ENCODE data around the gene DCUN1D3. TPM values are rescaled to one million over a fixed set of nuclear protein-coding genes. Genes with fewer than 3 reads are reported as not detected.

The DCUN1D3 gene
- total RNA-seq, 1 experiment from 2014 or later, result 17.0 TPM

DNA sequence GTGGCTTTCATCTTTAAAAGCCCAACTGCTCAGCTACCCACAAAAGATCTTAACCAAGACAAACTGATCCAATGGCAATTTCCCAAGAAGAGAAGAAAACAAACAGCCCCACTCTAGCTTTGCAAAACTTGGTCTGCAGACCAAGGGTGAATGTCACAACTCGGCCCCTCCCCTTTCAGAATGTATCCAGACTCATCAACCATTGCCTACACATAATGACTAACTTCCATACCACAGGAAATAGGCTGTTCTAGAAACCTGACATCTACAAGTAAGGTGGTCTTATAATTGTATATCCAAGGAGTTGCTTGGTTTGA is 16.0 kb downstream of the DCUN1D3 start:
- Mint-ChIP-seq H3K9me3 (ENCODE audit: low read depth, unreplicated experiment) (no peaks in the 10 kb centered on the region), H3K36me3 (ENCODE audit: insufficient read depth, unreplicated experiment) (peaks cover 4% of the 10 kb centered on the region), H3K27ac (ENCODE audit: unreplicated experiment) (peak overlapping the region; percentile 4), H3K4me3 (ENCODE audit: low read depth, unreplicated experiment) (no peak overlapping the region), H3K27me3 (ENCODE audit: unreplicated experiment) (no peaks in the 10 kb centered on the region), H3K4me1 (ENCODE audit: low read depth, unreplicated experiment) (peaks cover 63% of the 10 kb centered on the region)
- BruUV-seq (replicated peaks), result no TSS peak
- CTCF ChIA-PET, result no interaction called here
- DNase-seq, result no peak
- TF ChIP-seq, protein P1, sequence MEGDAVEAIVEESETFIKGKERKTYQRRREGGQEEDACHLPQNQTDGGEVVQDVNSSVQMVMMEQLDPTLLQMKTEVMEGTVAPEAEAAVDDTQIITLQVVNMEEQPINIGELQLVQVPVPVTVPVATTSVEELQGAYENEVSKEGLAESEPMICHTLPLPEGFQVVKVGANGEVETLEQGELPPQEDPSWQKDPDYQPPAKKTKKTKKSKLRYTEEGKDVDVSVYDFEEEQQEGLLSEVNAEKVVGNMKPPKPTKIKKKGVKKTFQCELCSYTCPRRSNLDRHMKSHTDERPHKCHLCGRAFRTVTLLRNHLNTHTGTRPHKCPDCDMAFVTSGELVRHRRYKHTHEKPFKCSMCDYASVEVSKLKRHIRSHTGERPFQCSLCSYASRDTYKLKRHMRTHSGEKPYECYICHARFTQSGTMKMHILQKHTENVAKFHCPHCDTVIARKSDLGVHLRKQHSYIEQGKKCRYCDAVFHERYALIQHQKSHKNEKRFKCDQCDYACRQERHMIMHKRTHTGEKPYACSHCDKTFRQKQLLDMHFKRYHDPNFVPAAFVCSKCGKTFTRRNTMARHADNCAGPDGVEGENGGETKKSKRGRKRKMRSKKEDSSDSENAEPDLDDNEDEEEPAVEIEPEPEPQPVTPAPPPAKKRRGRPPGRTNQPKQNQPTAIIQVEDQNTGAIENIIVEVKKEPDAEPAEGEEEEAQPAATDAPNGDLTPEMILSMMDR (IDR thresholded peaks at IDR 0.05; ENCODE audit: unreplicated experiment), result no peak
- intact Hi-C loops (cut with micrococcal nuclease; ENCODE audit: unreplicated experiment), result no loop called here

DNA sequence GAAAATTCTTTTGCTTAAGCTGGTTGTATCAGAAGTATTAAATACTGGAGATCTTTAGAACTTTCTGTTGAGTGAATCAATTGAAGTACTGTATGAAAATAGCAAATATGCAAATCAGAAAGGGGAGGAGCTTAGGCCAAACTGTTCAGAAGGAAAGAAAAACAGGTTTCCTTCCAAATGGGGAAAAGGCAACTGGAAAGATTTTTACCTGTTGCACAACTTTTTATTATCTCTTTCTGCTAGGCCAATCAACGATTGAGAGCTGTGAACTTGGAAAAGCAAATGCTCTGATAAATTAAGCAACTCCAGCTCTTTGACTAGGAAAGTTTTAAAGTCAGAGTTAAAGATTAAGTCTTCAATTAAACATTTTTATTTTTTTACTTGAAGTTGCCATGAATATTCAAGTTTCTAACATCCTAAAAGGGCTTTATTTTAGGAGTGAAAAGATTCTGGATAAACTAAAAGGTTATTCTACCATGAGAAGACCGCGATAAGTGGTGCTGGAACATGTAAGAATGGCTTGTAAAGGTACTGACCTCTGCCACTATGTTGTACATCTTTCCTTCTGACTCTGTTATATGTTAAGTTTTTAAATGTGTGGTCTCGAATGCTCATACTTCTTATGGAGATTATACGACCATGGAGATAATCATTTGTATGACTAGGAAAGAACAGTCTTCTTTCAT is 16.5 kb downstream of the DCUN1D3 start:
- peaks cover 68% of the 10 kb centered on the region for H3K4me1 Mint-ChIP-seq (ENCODE audit: low read depth, unreplicated experiment)
- TF ChIP-seq, protein P1 (IDR thresholded peaks at IDR 0.05; ENCODE audit: unreplicated experiment), result no peak
- no peak overlapping the region for H3K4me3 Mint-ChIP-seq (ENCODE audit: low read depth, unreplicated experiment)
- DNase-seq, result no peak
- BruUV-seq (replicated peaks), result no TSS peak
- intact Hi-C loops (cut with micrococcal nuclease; ENCODE audit: unreplicated experiment), result no loop called here
- peak overlapping the region; percentile 4 for H3K27ac Mint-ChIP-seq (ENCODE audit: unreplicated experiment)
- peaks cover 4% of the 10 kb centered on the region for H3K36me3 Mint-ChIP-seq (ENCODE audit: insufficient read depth, unreplicated experiment)
- no peaks in the 10 kb centered on the region for H3K9me3 Mint-ChIP-seq (ENCODE audit: low read depth, unreplicated experiment)
- CTCF ChIA-PET, result interaction anchor here (0.7 to 0.9 kb wide), 2 partner anchors 9 to 212 kb away, joined by 3 read pairs; no protein-coding TSS in a partner anchor
- no peaks in the 10 kb centered on the region for H3K27me3 Mint-ChIP-seq (ENCODE audit: unreplicated experiment)

DNA sequence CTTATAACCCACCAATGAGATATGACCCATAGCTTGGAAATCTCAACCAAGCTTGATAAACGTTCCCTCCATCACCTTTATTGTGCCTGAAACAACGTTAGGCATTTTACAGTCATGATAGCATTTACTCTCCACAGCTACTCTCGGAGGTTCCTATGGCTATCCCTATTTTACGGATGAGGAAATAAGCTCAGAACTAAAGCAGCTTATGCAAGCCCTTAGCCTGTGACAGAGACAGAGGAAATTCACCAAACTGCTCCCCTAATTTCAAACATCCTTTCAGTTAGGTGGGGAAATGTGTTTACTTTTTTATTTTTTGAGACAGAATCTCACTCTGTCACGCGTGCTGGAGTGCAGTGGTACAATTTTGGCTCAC is 18.7 kb downstream of the DCUN1D3 start:
- CTCF ChIA-PET, result interaction anchor here (1.7 to 2.0 kb wide), 2 partner anchors 16 to 18 kb away, joined by 7 read pairs; partner anchors contain the start of gene DCUN1D3
- TF ChIP-seq, protein P1 (IDR thresholded peaks at IDR 0.05; ENCODE audit: unreplicated experiment), result no peak
- Mint-ChIP-seq H3K27ac (ENCODE audit: unreplicated experiment) (peak overlapping the region; percentile 59), H3K27me3 (ENCODE audit: unreplicated experiment) (no peaks in the 10 kb centered on the region), H3K9me3 (ENCODE audit: low read depth, unreplicated experiment) (no peaks in the 10 kb centered on the region), H3K4me3 (ENCODE audit: low read depth, unreplicated experiment) (peak overlapping the region; percentile 25), H3K36me3 (ENCODE audit: insufficient read depth, unreplicated experiment) (peaks cover 4% of the 10 kb centered on the region), H3K4me1 (ENCODE audit: low read depth, unreplicated experiment) (peaks cover 62% of the 10 kb centered on the region)
- intact Hi-C loops (cut with micrococcal nuclease; ENCODE audit: unreplicated experiment), result no loop called here
- BruUV-seq (replicated peaks), result no TSS peak
- DNase-seq, result no peak

DNA sequence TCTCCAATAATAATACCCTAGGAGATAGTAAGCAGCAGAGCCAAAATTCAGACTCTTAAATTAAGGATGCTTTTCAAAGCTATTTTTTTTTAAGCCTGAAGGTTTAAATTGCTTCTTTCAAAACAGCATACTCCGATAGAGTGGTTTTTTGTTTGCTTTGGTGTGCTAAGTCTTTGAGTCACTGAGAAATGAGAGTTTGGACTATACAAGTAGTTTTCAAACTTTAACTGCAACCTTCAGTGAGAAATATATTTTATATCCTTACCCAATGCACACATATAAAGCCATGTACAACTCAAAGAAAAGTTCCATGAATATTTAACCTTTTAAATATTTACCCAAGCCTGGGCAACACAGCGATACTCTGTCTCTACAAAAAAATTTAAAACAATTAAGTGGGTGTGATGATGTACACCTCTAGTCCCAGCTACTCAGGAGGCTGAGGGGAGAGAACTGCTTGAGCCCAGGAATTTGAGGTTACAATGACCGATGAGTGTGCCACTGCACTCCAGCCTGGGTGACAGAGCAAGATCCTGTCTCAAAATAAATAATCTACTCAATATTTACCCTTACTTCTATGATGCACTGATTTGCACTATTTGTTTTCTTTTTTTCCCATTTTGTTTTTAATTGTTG is 19.2 kb downstream of the DCUN1D3 start:
- peaks cover 4% of the 10 kb centered on the region for H3K36me3 Mint-ChIP-seq (ENCODE audit: insufficient read depth, unreplicated experiment)
- no peaks in the 10 kb centered on the region for H3K9me3 Mint-ChIP-seq (ENCODE audit: low read depth, unreplicated experiment)
- DNase-seq, result no peak
- BruUV-seq (replicated peaks), result no TSS peak
- TF ChIP-seq, protein P1 (IDR thresholded peaks at IDR 0.05; ENCODE audit: unreplicated experiment), result no peak
- peaks cover 57% of the 10 kb centered on the region for H3K4me1 Mint-ChIP-seq (ENCODE audit: low read depth, unreplicated experiment)
- peak overlapping the region; percentile 25 for H3K4me3 Mint-ChIP-seq (ENCODE audit: low read depth, unreplicated experiment)
- CTCF ChIA-PET, result interaction anchor here (1.7 to 2.0 kb wide), 2 partner anchors 15 to 19 kb away, joined by 7 read pairs; partner anchors contain the start of gene DCUN1D3
- intact Hi-C loops (cut with micrococcal nuclease; ENCODE audit: unreplicated experiment), result no loop called here
- peak overlapping the region; percentile 59 for H3K27ac Mint-ChIP-seq (ENCODE audit: unreplicated experiment)
- H3K27me3 Mint-ChIP-seq (ENCODE audit: unreplicated experiment), result no peaks in the 10 kb centered on the region
